Measurements from ENCODE around the gene FYN. TPM values are rescaled to one million over a fixed set of nuclear protein-coding genes. Genes with fewer than 3 reads are reported as not detected.

Gene FYN
- total and polyA plus RNA-seq, 2 of the 8 experiments (the other 6 are each of a cell fraction or from before 2014, with no cell fraction given), result 46.8 to 97.2 TPM

DNA sequence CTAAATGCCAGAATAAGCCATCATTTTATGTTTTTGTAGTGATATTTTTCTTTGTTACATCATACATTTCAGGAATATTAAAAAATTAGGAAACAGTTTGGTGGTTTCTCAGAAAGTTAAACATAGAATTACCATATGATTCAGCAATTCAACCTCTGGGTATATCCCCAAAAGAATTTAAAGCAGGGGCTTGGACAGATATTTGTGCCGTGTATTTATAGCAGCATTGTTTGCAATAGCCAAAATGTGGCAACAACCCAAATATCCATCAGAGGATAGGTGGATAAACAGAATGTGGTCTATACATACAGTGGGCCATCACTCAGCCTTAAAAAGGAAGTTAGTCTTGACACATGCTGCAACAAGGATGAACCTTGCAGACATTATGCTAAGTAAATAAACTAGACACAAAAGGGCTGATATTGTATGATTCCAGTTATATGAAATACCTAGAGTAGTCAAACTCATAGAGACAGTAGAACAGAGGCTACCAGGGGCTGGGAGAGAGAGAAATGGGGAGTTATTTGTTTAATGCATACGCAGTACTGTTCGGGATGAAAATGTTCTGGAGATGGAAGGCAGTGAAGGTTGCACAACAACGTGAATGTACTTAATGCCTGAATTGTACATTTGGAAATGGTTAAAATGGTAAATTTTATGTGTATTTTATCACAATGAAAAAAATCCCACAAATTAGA is 248.7 kb downstream of the FYN start:
- Histone ChIP-seq H3K23me2 (ENCODE audit: low read depth, low read length) (no peaks in the 10 kb centered on the region), H2AK5ac (ENCODE audit: low read depth, low read length) (no peak overlapping the region), H2AFZ (ENCODE audit: low read length) (no peak overlapping the region), H3K79me1 (ENCODE audit: low read depth, low read length) (no peaks in the 10 kb centered on the region), H4K5ac (ENCODE audit: insufficient read length, low read depth, low read length) (no peak overlapping the region), H4K91ac (replicated peaks; ENCODE audit: insufficient read length, low read length) (no peak overlapping the region), H3K36me3 (ENCODE audit: control insufficient read depth in 2 of 4, insufficient read depth in 4 of 4, low read length in 3 of 4) (no peaks in the 10 kb centered on the region), H2BK12ac (ENCODE audit: low read depth, low read length) (no peak overlapping the region), H3K27me3 (replicated peaks in 1 of 4; ENCODE audit: control insufficient read depth in 3 of 4, extremely low read depth in 1 of 4, insufficient read depth in 3 of 4, low read length in 3 of 4) (no peaks in the 10 kb centered on the region), H3K4me1 (replicated peaks in 1 of 4; ENCODE audit: control insufficient read depth in 3 of 4, insufficient read depth in 4 of 4, low read length in 3 of 4) (peaks cover 0 to 3% (median 0%) of the 10 kb centered on the region in 4 experiments; a peak in 4 of 7 replicates), H3K4ac (replicated peaks; ENCODE audit: insufficient read length, low read depth, low read length) (no peak overlapping the region), H3K4me2 (ENCODE audit: insufficient read depth in 1 of 2, low read depth in 2 of 2, low read length in 2 of 2) (no peak overlapping the region), H4K20me1 (replicated peaks in 1 of 2; ENCODE audit: control insufficient read depth in 1 of 2, insufficient read depth in 2 of 2, low read length in 2 of 2) (no peaks in the 10 kb centered on the region), H2BK15ac (ENCODE audit: low read length) (no peak overlapping the region), H3K79me2 (ENCODE audit: control insufficient read depth in 1 of 2, insufficient read depth in 2 of 2, low read length in 2 of 2) (no peaks in the 10 kb centered on the region), H2BK120ac (replicated peaks; ENCODE audit: low read depth, low read length) (no peak overlapping the region), H2BK5ac (ENCODE audit: low read depth, low read length) (no peak overlapping the region), H3K9me3 (ENCODE audit: insufficient read depth in 2 of 2, low read depth in 1 of 2, low read length in 1 of 2) (no peaks in the 10 kb centered on the region), H3K9ac (replicated peaks in 1 of 4; ENCODE audit: extremely low read depth in 1 of 4, low read depth in 3 of 4, low read length in 3 of 4) (no peak overlapping the region), H3K14ac (ENCODE audit: insufficient read length) (no peak overlapping the region), H3K27ac (ENCODE audit: low read depth, low read length) (no peak overlapping the region), H3K18ac (ENCODE audit: extremely low read depth, low read length) (no peak overlapping the region), H3K23ac (ENCODE audit: insufficient read length) (no peak overlapping the region), H3K4me3 (ENCODE audit: extremely low read depth in 1 of 4, insufficient read depth in 2 of 4, low read depth in 3 of 4, low read length in 4 of 4) (no peak overlapping the region), H4K8ac (ENCODE audit: extremely low read depth, insufficient read depth, low read length) (no peak overlapping the region), H2BK20ac (ENCODE audit: low read length) (no peak overlapping the region), H3K56ac (replicated peaks; ENCODE audit: insufficient read length, low read depth, low read length) (no peak overlapping the region)
- no peak for FAIRE-seq
- CTCF ChIA-PET (ENCODE audit: partially characterized antibody), result interaction anchor here (1.0 kb wide), 1 partner anchor 232 kb away, joined by 3 read pairs; no protein-coding TSS in a partner anchor
- POLR2A ChIA-PET (ENCODE audit: partially characterized antibody), result no interaction called here
- DNase-seq (ENCODE audit: low read depth in 1 of 2, low spot score in 2 of 2), result no peak
- 94% methylated on average over 4 of the region's 4 CpGs; no CpG with 5 or more reads in 1 of the 2 experiments for WGBS, 2 experiments (ENCODE audit: extremely low coverage in 1 of 2, insufficient coverage in 1 of 2, insufficient read length in 1 of 2, insufficient replicate concordance in 2 of 2, low coverage in 1 of 2, low lambda C conversion rate in 2 of 2, missing lambda C conversion rate in 1 of 2)
- TF ChIP-seq SUZ12 (IDR thresholded peaks at IDR 0.05; ENCODE audit: low read length), result no peak
- TF ChIP-seq SIRT6 (IDR thresholded peaks at IDR 0.05; ENCODE audit: low read length), result no peak
- no peak for TF ChIP-seq BACH1 (IDR thresholded peaks at IDR 0.05; ENCODE audit: low read length)
- TF ChIP-seq FOSL1 (IDR thresholded peaks at IDR 0.05; ENCODE audit: insufficient read depth, low read depth, low read length), result no peak
- TF ChIP-seq HDAC6 (IDR thresholded peaks at IDR 0.05; ENCODE audit: low read depth, low read length), result no peak
- TF ChIP-seq MAFK (IDR thresholded peaks at IDR 0.05; ENCODE audit: low read depth, low read length), result no peak
- TF ChIP-seq JUND (IDR thresholded peaks at IDR 0.05; ENCODE audit: low read length), result no peak
- no peak for TF ChIP-seq RFX5 (IDR thresholded peaks at IDR 0.05; ENCODE audit: borderline replicate concordance, low read depth, low read length)
- no peak for TF ChIP-seq SIN3A (conservative IDR thresholded peaks at IDR 0.05 in 1 of 2, IDR thresholded peaks at IDR 0.05 in 1 of 2; ENCODE audit: low read depth in 1 of 2, low read length in 2 of 2)
- TF ChIP-seq RAD21 (IDR thresholded peaks at IDR 0.05 in 1 of 2, conservative IDR thresholded peaks at IDR 0.05 in 1 of 2; ENCODE audit: low read depth in 2 of 2, low read length in 2 of 2), result no peak
- TF ChIP-seq KDM1A (IDR thresholded peaks at IDR 0.05; ENCODE audit: borderline replicate concordance, low read length), result no peak
- TF ChIP-seq BCL11A (IDR thresholded peaks at IDR 0.05; ENCODE audit: low read depth in 2 of 2, low read length in 2 of 2), result no peak
- no peak for TF ChIP-seq YY1 (IDR thresholded peaks at IDR 0.05; ENCODE audit: low read depth, low read length)
